Activated CD4-positive, alpha-beta T cell treated with anti-CD3 and anti-CD28 coated beads for 4 hours (primary cell): ENCODE results near the gene HPS1.
"Not testable (repeated sequence)": the region's sequence is repeated elsewhere in the genome, so short reads cannot be mapped to it uniquely, and the experiment has no call there.

Experiments used
- DNase-seq, 2 donors: peaks; one replicate each; pipeline ENCODE4 v3.0.0-alpha.2; 2020

The HPS1 gene

DNA sequence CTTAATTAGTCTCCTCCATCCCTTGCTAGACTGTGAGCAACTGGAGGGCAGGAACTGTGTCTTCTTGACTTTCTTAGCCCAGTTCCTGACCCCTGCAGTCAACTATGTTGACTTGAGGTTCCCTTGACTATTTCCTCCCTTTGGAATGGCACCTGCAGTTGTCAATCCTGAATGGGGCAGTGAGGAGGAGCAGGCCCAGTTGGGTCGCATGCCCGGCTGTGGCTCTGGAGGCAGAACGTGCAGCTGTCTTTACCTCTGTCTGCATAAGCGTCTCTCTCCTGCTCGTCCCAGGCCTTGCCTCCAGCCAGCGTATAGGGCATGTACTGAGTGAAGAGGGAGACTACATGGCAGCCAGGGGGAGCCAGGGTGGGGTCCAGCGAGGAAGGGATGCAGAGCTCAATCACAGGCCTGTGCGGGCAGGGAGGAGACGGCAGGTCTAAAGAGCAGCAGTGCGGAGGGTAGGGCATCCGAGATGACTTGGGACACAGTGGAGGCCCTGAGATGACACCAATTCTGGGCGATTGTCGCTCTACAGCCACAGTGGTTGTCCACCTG lies 58.6 kb downstream of the HPS1 start:
- no peak for DNase-seq

DNA sequence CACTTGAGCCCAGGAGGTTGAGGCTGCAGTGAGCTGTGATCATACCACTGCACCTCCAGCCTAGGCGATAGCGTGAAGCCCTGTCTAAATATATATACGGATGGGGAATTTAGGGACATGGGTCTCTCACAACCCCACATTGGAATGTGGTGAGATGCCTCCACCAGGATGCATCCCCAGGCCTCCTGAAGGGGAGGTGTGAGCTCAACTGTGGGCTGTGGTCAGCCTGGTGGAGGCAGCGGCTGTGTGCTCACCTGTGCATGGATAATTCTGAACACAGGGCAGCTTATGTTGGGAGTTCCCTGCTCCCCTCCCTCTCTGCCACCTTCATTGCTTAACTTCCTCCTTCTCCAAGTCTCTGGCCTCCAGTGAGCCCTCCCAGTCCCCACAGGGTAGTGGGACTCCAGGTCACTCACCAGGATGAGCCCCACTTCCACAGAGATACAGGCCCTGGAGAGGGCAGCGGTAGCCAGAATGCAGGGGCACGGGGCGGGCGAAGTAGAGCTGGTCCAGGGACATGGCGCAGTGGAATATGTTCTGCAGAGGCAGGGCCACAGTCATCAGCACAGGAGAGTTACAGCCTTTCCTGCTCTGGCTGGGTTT lies 62.1 kb downstream of the HPS1 start:
- no peak for DNase-seq

DNA sequence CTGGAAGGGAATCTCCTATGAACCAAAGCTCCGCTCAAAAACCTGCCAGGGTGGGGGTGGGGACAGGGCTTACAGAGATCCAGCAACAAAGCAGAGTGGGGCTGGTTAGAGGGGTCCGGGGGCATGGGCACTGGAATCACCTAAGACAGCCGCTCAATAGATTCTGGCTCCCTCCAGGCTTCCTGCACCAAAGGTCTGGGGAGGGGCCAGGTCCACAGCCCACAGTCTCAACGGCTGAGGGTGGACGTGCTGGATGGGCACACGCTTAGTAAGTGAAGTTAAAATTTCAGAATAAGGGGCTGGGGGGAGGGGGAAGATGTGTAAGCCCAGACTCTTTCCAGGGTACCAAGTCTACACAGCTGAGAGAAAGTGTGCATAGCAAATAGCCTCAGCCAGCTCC lies 62.9 kb downstream of the HPS1 start:
- DNase-seq: no peak

DNA sequence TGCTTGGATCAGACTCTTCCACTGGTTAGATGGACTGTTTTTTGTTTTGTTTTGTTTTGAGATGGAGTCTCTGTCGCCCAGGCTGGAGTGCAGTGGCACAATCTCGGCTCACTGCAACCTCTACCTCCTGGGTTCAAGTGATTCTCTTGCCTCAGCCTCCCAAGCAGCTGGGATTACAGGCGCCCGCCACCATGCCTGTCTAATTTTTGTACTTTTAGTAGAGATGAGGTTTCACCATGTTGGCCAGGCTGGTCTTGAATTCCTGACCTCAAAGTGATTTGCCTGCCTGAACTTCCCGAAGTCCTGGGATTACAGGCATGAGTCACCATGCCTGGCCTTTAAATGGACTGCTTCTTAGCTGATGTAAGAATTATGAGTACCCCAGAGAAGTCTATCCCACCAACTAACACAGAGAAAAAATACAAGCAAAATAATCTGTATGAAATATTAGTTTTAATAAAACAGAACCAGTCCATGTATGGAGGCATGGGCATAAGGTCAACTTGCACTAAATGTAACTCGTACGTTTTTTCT lies 63.5 kb downstream of the HPS1 start:
- not testable (repeated sequence) for DNase-seq

DNA sequence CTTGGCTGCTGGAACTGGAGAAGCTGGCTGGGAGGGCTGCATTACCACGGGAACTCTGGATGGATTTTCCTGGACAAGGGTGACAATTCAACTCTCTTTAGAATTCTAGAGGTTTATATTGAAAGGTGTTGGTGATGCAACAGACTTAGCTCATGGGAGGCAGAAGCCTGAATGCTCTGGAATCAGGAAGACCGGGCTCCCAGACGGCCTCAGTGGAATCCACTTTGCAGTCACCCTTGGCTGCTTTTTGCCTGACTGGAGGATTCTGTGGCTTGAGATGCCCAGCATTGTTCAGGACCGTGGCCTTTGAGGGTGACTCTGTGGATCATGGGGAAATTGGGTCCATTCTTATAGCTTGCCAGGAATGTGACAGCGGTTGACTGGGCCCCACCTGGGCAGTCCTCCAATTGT lies 64.0 kb downstream of the HPS1 start:
- no peak for DNase-seq

DNA sequence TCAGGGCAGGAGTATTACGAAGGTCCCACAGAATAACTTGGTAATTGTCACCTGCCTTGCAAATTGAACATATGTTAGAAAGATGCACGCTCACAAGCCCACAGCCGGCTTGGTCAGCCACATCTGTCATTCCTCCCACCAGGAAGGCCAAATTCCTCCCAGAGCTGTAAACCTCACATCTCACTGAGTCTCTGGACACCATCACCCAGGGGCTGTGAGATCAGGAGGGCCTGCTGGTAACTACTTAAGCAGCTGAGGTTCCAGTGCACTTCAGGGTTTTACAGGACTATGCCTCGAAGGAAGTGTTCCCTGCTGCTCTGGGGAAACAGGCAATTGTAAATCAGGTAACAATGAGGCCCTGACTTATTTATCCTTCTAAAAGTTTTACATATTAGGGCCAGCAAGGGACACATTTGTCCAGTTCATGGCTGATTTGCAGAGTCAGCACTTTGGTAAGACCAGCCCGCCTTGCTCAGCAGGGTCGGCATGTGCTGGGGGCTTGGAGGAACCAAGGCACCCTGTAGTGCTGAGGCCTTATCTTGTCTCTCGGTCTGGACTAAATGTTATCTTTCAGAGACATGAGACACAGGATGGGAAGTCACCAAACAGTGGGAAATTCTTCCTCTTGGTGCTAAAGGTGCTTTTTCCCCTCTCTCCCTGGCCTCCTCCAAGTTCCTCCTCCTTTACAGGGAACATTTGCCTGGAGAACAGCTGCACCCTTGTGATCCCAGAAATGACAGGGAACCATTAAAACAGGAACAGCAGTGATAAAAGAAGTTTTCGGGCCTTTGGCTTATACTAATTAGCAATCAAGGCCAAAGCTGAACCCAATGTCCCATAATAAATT lies 66.0 kb downstream of the HPS1 start:
- DNase-seq: no peak

DNA sequence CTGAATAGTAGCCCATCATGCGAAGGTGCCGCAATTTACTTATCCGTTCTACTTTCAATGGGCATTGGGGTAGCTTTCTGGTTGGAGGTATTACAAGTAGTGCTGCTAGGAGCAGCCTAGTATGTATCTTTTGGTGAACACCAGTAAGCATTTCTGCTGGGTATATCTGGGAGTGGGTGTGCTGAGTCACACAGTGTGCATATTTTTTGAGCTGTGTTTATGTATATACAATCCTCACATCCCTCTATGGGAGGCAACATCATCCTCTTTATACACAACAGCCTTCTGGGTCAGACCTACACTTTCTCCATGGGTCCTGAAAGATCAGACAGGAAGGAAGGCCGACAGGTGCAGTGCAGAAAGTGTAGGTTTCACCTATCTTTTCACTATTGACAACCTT lies 68.0 kb downstream of the HPS1 start:
- DNase-seq: no peak

DNA sequence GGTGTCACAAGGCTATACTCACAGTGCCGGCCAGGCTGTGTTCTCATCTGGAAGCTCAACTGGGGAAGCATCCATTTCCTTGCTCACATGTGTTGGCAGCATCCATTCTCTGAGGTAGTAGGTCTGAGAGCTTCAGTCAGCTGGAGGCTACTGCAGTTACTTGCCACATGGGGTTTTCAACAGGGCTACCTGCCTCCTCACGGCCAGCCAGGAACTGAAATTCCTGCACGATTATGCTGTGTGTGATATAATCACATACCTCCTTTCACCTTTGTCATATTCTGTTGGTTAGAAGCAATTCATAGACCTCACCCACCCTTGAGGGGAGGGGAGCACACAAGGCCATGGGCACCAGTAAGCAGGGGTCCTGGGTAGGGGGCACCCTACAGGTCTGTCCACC lies 69.2 kb downstream of the HPS1 start:
- no peak for DNase-seq

DNA sequence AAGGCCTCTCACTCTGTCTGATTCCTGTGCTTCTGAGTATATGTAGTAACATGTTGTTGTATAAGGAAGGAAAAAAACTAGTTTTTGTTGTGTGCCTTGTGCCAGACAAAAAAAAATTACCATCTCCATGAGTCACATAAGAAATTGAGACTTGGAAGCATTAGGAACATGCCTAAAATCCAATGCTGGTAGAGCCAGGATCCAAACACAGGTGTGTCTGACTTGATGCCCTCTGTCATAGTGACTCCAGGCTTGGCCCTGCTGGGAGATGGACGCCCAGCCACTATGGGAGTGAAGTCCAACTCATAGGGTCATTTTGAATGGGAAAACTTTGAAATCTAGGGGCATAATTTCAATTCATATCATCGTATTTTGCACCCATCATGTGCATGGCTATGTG lies 69.7 kb downstream of the HPS1 start:
- no peak for DNase-seq

DNA sequence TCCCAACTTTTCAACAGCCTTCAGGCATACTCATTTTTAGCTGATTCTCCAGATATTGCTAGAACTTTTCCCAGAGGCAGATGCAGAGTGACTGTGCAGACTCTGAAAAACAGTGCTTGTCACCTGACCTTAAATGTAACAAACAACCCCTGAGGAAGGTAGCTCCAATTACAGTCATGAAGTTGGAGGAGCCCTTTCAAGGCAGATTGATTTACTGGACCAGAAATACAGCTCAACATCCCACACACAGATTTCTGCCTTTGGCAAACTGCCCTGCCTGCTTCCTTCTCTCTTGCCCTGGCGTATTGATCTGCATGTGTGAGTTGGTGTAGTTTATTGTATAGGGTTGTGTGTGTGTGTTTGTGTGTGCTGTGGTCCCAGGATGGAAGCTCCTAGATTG lies 70.2 kb downstream of the HPS1 start:
- DNase-seq: no peak

DNA sequence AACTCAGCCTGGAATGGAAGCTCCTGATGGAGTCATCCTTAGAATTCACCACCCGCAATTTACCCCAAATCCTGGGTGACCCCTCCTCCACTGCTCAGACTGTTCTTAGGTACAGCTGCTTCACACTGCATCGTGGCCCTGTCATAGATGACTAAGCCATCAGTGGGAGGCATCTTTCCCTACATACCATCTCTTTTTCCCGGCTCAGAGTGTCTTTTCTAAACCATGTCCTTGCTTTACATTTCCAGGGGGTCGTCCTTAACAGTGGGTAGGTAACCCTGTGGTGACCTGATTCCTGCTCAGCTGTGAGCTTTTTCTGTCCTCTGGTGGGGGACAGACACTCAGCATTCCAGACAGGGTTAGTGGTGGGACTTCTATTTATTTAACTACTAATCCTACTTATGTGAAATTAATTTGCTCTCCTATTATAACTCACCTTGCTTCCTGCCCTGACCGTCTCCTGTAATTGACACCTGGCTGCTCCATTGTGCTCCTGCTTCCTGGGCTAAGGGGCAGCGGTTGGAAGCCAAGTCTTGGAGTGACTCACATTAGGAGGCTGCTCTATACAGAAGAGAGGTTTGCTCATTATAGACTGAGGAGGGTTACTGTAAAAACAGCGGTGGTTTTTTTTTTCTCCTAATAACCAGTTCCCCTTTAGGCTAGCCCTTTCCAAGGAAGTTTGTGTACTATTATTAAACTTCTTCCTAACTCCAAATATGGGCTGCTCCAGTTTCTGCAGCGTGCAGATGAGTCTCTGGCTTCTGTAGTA lies 72.3 kb downstream of the HPS1 start:
- DNase-seq: no peak

DNA sequence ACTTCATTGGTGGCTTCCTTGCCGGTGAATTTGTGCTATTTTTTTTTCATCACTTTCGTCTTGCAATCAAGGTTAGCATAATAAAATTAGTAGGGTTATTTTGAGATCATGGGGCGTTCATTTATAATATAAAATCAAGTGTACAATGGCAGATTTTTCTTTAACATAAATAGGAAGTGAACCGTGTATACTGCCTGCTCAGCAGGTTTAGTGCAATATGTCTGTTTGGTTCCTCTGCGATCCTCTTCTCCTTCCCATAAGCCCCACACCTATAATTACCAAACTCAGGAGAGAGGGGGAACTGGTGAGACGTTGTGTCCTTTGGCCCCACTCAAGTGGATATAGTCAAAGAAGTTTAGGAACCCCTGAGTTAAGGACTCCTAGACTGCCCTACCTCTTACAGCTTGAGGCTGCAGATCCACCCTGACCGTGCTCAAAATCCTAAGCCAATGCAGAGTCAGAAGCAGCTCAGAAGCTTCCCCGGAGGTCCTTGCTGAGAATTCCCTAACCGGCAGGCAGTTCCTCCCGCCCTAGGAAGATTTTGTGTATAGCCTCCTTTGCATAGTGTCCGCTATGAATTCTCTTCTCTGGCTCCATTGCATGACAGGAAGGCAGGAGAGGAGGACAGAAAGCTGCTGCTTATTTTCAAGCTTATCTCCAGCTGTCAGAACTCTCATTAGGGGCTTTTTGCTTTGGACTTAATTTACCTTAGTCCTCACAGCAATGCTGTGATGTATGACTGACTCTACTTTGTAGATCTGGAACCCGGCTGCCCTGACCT lies 73.3 kb downstream of the HPS1 start:
- DNase-seq: no peak

DNA sequence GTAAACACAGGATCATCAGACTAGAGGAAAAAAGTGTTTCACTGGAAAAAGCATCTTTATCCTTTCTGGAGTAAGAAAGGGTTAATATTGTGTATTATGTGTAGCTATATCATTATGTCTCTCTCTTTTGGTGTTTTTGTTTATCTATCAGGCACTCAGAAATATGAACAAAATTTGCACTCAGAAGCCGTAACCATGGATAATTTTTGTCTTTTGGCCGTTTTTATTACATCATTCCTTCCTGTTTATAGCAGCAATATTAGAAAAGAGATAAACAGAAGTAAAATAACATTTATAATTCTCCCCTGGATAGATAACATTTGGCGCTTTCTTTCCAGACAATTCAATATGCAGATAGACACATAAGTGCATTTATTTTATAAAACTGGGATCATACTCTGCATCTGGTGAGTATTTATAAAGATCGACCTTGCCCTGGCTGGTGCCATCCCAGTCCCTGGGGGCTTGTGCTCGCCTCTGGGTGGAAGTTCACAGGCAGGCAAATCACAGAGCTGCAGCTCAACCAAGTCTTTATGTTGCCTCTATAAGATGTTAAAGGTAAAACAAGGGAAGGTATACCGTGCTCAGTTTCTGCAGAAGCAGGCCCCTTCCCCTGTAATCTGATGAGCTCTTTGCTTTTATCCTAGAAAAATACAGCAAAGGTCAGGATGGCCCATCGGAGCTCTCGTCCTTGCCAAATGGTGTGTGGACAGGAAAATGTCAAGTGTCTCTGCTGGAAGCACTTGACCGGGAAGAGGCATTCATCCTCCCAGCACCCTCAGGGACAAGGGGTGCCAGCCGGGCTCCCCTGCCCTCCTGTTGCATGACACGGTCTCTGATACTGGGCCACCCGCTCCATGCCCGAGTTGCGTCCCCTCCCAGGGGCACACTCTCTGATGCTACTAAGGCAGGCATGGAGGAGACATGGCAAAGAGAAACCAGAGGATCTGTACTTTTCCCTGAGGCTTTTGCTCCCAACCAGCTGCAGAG lies 75.6 kb downstream of the HPS1 start:
- DNase-seq: no peak

DNA sequence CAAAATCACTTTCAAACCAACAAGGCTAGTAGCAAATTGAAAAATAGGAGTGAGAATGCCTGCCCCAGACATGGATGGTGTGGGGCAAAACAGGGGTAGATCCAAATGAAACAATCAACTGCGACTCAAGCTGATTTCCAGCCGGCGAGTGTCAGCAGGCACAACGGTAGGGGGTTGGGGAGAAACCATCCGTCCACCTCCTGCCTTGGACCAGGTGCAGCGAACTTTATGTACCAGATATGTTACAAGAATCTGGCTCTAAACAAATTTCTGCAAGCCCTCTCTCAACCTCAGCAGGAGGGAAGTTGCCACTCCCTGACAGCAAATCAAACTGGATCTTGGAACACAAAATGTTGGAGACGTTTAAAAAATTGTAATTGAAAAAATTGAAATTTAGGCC lies 76.9 kb downstream of the HPS1 start:
- no peak for DNase-seq

DNA sequence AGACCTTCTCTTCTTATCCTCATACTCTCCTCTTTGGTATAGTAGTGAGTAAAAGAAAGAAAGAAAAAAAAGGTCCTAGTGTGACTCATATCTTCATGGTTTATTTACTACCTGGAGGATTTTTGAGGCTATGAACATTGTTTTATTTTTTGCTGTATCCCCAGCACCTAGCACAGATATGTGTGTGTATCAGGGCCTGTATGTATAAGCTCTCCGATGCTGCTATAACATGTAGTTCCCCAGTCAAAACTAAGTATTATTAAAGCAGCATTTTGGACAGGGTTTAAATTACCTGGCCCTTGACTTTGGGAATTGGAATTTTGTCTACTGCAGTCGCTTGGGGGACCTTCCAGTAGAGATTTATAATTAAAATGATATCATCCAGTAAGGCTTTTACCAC lies 78.1 kb downstream of the HPS1 start:
- DNase-seq: no peak

DNA sequence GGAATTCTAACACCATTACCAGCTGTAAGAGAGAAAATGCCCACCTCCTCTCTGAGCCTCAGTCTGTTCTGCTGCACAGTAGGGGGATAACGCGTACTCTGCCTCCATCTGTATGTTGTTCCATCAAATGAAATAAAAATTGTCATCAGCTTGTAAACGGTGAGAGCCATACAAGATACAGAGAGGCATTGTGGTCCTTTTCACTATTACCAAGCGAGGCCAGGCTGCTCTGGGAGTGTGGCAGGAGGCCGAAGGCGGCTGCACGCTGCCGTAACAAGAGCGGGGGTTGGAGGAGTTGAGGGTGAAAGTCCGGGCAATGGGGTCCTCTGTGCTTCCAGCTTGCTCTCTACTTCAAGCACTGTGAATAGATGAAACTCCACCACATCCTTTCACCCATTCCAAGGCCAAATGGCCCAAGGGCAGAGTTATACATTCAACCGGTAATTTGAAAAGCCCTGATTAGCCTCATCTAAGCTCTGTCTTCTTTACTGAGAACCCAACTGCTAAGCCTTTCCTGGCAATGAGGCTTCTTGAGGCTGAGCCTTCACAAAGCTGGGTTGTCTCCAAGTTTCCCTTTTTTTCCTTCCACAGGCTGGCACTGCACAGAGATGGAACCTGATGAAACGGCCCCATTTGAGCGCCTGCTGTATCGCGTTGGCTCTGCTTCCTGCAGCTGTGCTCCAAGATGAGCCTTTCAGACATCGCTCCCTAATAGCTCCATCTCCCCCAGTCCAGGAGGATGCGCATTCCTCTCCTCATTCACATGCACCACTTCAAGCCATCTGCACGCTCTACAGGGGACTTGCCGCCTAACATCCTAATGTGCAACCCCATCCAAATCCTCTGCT lies 78.9 kb downstream of the HPS1 start:
- DNase-seq: no peak
